CD4-positive, alpha-beta T cell treated with Interferon gamma for 1 hour (primary cell): ENCODE measurements around the gene PTPA.
A peak's percentile ranks its signal among the peaks of the same experiment; 100 is the strongest.
"Not testable (repeated sequence)": the region's sequence is repeated elsewhere in the genome, so short reads cannot be mapped to it uniquely, and the experiment has no call there.

Experiments
- DNase-seq: peaks from one replicate; pipeline ENCODE4 v3.0.0-alpha.2; 2020

Gene PTPA

GRCh38 chr9:129161534-129161837, 50.3 kb downstream of the PTPA start:
- no peak for DNase-seq

GRCh38 chr9:129162497-129163197, 51.4 kb downstream of the PTPA start:
- no peak for DNase-seq

GRCh38 chr9:129163198-129163670, 52.0 kb downstream of the PTPA start:
- not testable (repeated sequence) for DNase-seq

GRCh38 chr9:129163753-129164152, 52.5 kb downstream of the PTPA start:
- no peak for DNase-seq

- DNase-seq = no peak
Observed at GRCh38 chr9:129164246-129164930, 53.2 kb downstream of the PTPA start.

- no peak for DNase-seq
Observed at GRCh38 chr9:129165198-129165597, 54.0 kb downstream of the PTPA start.

- peak; percentile 4 for DNase-seq
Observed at GRCh38 chr9:129166623-129167557, 55.7 kb downstream of the PTPA start.

- DNase-seq = no peak
Observed at GRCh38 chr9:129170229-129170628, 59.0 kb downstream of the PTPA start.

- no peak for DNase-seq
Observed at GRCh38 chr9:129171993-129172751, 61.0 kb downstream of the PTPA start.

GRCh38 chr9:129172816-129173215, 61.6 kb downstream of the PTPA start:
- DNase-seq = no peak

GRCh38 chr9:129173296-129174101, 62.3 kb downstream of the PTPA start:
- no peak for DNase-seq

GRCh38 chr9:129174102-129174723, 63.0 kb downstream of the PTPA start:
- peak; percentile 70 for DNase-seq

- DNase-seq = no peak
Observed at GRCh38 chr9:129174724-129175514, 63.7 kb downstream of the PTPA start.

GRCh38 chr9:129175515-129175824, 64.3 kb downstream of the PTPA start:
- no peak for DNase-seq

- DNase-seq = peak; percentile 71
Observed at GRCh38 chr9:129175825-129176633, 64.8 kb downstream of the PTPA start.

- DNase-seq = no peak
Observed at GRCh38 chr9:129176701-129177442, 65.7 kb downstream of the PTPA start.

- peak; percentile 26 for DNase-seq
Observed at GRCh38 chr9:129177443-129177790, 66.2 kb downstream of the PTPA start.

- DNase-seq = peak; percentile 94
Observed at GRCh38 chr9:129177791-129178567, 66.8 kb downstream of the PTPA start, which contains the start of gene IER5L. TSS of gene IER5L (minus strand) at chr9:129178261. CDS start at chr9:129178052, 209 bp downstream.
